OCI-LY7 (cell line): ENCODE measurements around the gene HDGFL3.

Experiments used
- CTCF ChIP-seq: fragments of 200-600 bp; sonication (generic); conservative IDR thresholded peaks from 2 replicates; pipeline ENCODE4 v1.5.1; 2014; ENCODE audit warnings: mild to moderate bottlenecking, antibody characterized with exemption, low read length, moderate library complexity, mixed read lengths
- EZH2phosphoT487 ChIP-seq: fragments of 200-600 bp; sonication (generic); IDR thresholded peaks from 2 replicates; pipeline ENCODE4 v1.6.1; 2018; ENCODE audit warnings: low read depth, borderline replicate concordance, mild to moderate bottlenecking, mixed run types, antibody characterized with exemption, low read length, moderate library complexity, mixed read lengths

- TF ChIP-seq CTCF (no peak; the same call in 1 of the 2 replicates), EZH2phosphoT487 (no peak)
Measured at GRCh38 chr15:83164111-83164770, 43.4 kb downstream of the HDGFL3 start.
